ENCODE results near the gene GGCX. TPM values are rescaled to one million over a fixed set of nuclear protein-coding genes. Genes with fewer than 3 reads are reported as not detected.

The GGCX gene
- total and polyA plus RNA-seq, 9 of the 15 experiments (the other 6 are each of a cell fraction or from before 2014, with no cell fraction given) = 14.4 to 47.1 (median 28.1) TPM

DNA sequence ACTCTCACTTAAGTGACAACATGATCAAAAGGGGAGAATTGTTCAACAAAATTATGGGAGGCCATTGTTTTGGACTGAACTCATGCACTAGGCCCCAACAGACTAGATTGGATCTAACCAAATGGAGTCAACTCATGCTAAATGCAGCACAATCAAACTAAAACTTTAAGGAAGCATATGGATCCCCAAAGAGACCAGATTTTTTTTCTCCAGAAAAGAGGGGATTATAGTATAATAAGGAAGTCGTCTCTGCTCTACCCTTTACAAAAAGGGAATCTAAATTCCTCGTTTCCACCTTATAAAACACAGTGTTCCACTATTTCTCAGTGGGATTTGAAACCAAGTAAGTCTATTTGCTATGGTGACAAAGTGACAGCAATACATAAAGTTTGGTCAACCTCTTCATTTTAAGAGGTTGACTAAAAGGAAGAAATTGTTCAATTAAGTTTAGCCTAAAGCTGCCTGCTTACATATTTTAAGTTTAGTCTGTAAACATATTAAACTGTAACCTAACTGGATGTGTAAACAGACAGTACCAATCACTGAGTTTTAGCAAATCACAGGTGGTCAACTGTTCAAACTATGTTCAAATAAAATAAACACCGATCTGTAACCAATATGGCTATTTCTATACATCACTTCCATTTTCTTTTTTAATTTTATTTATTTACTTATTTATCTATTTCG lies 63.2 kb downstream of the GGCX start (continued):
- TF ChIP-seq, protein P1, sequence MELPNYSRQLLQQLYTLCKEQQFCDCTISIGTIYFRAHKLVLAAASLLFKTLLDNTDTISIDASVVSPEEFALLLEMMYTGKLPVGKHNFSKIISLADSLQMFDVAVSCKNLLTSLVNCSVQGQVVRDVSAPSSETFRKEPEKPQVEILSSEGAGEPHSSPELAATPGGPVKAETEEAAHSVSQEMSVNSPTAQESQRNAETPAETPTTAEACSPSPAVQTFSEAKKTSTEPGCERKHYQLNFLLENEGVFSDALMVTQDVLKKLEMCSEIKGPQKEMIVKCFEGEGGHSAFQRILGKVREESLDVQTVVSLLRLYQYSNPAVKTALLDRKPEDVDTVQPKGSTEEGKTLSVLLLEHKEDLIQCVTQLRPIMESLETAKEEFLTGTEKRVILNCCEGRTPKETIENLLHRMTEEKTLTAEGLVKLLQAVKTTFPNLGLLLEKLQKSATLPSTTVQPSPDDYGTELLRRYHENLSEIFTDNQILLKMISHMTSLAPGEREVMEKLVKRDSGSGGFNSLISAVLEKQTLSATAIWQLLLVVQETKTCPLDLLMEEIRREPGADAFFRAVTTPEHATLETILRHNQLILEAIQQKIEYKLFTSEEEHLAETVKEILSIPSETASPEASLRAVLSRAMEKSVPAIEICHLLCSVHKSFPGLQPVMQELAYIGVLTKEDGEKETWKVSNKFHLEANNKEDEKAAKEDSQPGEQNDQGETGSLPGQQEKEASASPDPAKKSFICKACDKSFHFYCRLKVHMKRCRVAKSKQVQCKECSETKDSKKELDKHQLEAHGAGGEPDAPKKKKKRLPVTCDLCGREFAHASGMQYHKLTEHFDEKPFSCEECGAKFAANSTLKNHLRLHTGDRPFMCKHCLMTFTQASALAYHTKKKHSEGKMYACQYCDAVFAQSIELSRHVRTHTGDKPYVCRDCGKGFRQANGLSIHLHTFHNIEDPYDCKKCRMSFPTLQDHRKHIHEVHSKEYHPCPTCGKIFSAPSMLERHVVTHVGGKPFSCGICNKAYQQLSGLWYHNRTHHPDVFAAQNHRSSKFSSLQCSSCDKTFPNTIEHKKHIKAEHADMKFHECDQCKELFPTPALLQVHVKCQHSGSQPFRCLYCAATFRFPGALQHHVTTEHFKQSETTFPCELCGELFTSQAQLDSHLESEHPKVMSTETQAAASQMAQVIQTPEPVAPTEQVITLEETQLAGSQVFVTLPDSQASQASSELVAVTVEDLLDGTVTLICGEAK (IDR thresholded peaks at IDR 0.05) = no peak
- TF ChIP-seq, protein P1 (CRISPR knock-in tag; IDR thresholded peaks at IDR 0.05) = no peak
- TF ChIP-seq, protein P2, sequence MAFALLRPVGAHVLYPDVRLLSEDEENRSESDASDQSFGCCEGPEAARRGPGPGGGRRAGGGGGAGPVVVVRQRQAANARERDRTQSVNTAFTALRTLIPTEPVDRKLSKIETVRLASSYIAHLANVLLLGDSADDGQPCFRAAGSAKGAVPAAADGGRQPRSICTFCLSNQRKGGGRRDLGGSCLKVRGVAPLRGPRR (CRISPR knock-in tag; IDR thresholded peaks at IDR 0.05) = peak; percentile 87
- peak in 1 of 2 experiments; percentile 39; a peak in 1 of 4 replicates for TF ChIP-seq MAZ (CRISPR knock-in tag; conservative IDR thresholded peaks at IDR 0.05 in 1 of 2, IDR thresholded peaks at IDR 0.05 in 1 of 2)
- TF ChIP-seq ZNF398 (CRISPR knock-in tag; IDR thresholded peaks at IDR 0.05) = peak; percentile 72
- TF ChIP-seq DMBX1 (CRISPR knock-in tag; IDR thresholded peaks at IDR 0.05; ENCODE audit: borderline replicate concordance) = peak; percentile 98
- TF ChIP-seq SREBF1 (IDR thresholded peaks at IDR 0.05; ENCODE audit: borderline replicate concordance, low read depth, low read length) = no peak
- peak in 1 of 2 experiments; percentile 86; a peak in 2 of 4 replicates for TF ChIP-seq TEAD1 (CRISPR knock-in tag; IDR thresholded peaks at IDR 0.05)
- no peak for TF ChIP-seq FUS (optimal IDR thresholded peaks at IDR 0.05; ENCODE audit: low read depth, low read length)

All from K562 (cell line).